Uterus (tissue), 2 donors: ENCODE data around the gene FOXE1.

Source experiments
- CTCF ChIP-seq, 4 experiments: fragments of 200-600 bp in 2 of 4; fragments of 450-650 bp in 2 of 4; sonication (generic) in 2 of 4; IDR thresholded peaks; one replicate each; pipeline ENCODE4 v1.5.1; 2016 to 2019; ENCODE audit warnings: antibody characterized with exemption in 4 of 4, mild to moderate bottlenecking in 2 of 4, moderate library complexity in 1 of 4
- POLR2A ChIP-seq, 2 donors: fragments of 450-650 bp; IDR thresholded peaks; one replicate each; pipeline ENCODE4 v1.6.1; 2016; ENCODE audit warnings: antibody characterized with exemption in 2 of 2, mild to moderate bottlenecking in 1 of 2, moderate library complexity in 1 of 2

- TF ChIP-seq CTCF (IDR thresholded peaks at IDR 0.05) (no peak), POLR2A (IDR thresholded peaks at IDR 0.05) (no peak)
Observed at GRCh38 chr9:97813072-97813471, 40.0 kb upstream of the FOXE1 start.
